ENCODE results near the gene GAS7.
"Not testable (repeated sequence)": the region's sequence is repeated elsewhere in the genome, so short reads cannot be mapped to it uniquely, and the experiment has no call there.

The GAS7 gene

GRCh38 chr17:10021272-10021984, 177.0 kb downstream of the GAS7 start:
- DNase-seq (ENCODE audit: low spot score) = no peak

GRCh38 chr17:10019941-10020451, 178.4 kb downstream of the GAS7 start:
- DNase-seq (ENCODE audit: low spot score) = no peak

GRCh38 chr17:10018461-10018891, 179.9 kb downstream of the GAS7 start:
- no peak for DNase-seq (ENCODE audit: low spot score)

- DNase-seq (ENCODE audit: low spot score) = not testable (repeated sequence)
Observed at GRCh38 chr17:10016958-10017570, 181.3 kb downstream of the GAS7 start.

- peak; percentile 6 for DNase-seq (ENCODE audit: low spot score)
Observed at GRCh38 chr17:10013365-10014112, 184.9 kb downstream of the GAS7 start.

- no peak for DNase-seq (ENCODE audit: low spot score)
Observed at GRCh38 chr17:10010752-10011151, 187.7 kb downstream of the GAS7 start.

- no peak for DNase-seq (ENCODE audit: low spot score)
Observed at GRCh38 chr17:10003705-10004104, 194.7 kb downstream of the GAS7 start.

GRCh38 chr17:10002567-10003360, 195.6 kb downstream of the GAS7 start:
- not testable (repeated sequence) for DNase-seq (ENCODE audit: low spot score)

GRCh38 chr17:10001306-10001873, 197.0 kb downstream of the GAS7 start:
- no peak for DNase-seq (ENCODE audit: low spot score)

- DNase-seq (ENCODE audit: low spot score) = no peak
Observed at GRCh38 chr17:9999919-10000695, 198.3 kb downstream of the GAS7 start.

GRCh38 chr17:9998060-9998459, 200.3 kb downstream of the GAS7 start:
- no peak for DNase-seq (ENCODE audit: low spot score)

GRCh38 chr17:9994761-9995160, 203.6 kb downstream of the GAS7 start:
- DNase-seq (ENCODE audit: low spot score) = no peak

- no peak for DNase-seq (ENCODE audit: low spot score)
Observed at GRCh38 chr17:9991796-9992195, 206.6 kb downstream of the GAS7 start.

GRCh38 chr17:9991351-9991750, 207.1 kb downstream of the GAS7 start:
- DNase-seq (ENCODE audit: low spot score) = no peak

GRCh38 chr17:9987779-9988585, 210.4 kb downstream of the GAS7 start:
- DNase-seq (ENCODE audit: low spot score) = peak; percentile 36

- no peak for DNase-seq (ENCODE audit: low spot score)
Observed at GRCh38 chr17:9986754-9987382, 211.5 kb downstream of the GAS7 start.

- DNase-seq (ENCODE audit: low spot score) = no peak
Observed at GRCh38 chr17:9985646-9986045, 212.8 kb downstream of the GAS7 start.

- no peak for DNase-seq (ENCODE audit: low spot score)
Observed at GRCh38 chr17:9984768-9985167, 213.6 kb downstream of the GAS7 start.

- DNase-seq (ENCODE audit: low spot score) = peak; percentile 23
Observed at GRCh38 chr17:9982159-9982558, 216.2 kb downstream of the GAS7 start.
